Activated CD8-positive, alpha-beta memory T cell treated with anti-CD3 and anti-CD28 coated beads, Interleukin-2, amount 50 U/mL, for 48 hours (primary cell): Measurements from ENCODE around the gene GPR153.

ENCODE experiments used
- DNase-seq: peaks from one replicate; pipeline ENCODE4 v3.0.0-alpha.2; 2020

The GPR153 gene

DNA sequence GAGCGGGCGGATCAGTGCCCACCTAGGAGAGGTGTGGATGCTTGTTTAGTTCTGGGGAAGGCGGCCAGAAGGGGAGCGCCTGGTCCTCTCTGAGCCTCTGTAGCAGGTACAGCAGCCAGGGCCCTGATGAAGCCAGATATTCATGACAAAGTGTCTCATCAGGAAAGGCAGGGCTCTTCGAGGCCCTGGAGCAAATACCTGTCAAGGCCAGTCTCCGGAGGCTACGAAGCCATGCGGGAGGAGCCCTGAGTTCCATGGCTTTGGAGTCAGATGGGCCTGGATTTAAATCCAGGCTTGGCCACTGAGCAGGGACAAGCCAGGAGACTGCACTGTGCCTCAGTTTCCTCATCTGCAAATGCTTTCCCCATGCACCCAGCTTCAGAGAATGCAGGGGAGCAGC lies 25.4 kb upstream of the GPR153 start:
- DNase-seq = no peak

DNA sequence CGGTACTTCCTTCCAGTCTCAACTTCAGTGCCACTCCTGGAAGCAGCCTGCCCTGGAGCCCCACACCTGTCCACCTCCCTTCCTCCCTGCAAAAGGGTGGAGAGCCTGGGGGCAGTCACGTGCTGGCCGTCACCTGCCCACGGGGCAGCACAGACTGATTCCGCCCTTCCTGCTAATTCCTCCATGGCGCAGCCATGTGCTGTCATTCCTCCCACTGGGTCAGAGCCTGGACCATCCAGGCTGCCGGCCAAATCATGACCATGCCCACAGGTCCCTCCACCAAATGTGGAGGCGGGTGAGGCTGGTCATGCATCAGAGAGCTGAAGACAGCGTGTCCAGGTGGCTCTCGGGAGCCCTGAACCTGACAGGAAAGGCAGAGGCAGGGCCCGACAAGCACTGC lies 24.4 kb upstream of the GPR153 start:
- no peak for DNase-seq

- DNase-seq = no peak
Observed at GRCh38 chr1:6282577-6283270, 21.8 kb upstream of the GPR153 start.

DNA sequence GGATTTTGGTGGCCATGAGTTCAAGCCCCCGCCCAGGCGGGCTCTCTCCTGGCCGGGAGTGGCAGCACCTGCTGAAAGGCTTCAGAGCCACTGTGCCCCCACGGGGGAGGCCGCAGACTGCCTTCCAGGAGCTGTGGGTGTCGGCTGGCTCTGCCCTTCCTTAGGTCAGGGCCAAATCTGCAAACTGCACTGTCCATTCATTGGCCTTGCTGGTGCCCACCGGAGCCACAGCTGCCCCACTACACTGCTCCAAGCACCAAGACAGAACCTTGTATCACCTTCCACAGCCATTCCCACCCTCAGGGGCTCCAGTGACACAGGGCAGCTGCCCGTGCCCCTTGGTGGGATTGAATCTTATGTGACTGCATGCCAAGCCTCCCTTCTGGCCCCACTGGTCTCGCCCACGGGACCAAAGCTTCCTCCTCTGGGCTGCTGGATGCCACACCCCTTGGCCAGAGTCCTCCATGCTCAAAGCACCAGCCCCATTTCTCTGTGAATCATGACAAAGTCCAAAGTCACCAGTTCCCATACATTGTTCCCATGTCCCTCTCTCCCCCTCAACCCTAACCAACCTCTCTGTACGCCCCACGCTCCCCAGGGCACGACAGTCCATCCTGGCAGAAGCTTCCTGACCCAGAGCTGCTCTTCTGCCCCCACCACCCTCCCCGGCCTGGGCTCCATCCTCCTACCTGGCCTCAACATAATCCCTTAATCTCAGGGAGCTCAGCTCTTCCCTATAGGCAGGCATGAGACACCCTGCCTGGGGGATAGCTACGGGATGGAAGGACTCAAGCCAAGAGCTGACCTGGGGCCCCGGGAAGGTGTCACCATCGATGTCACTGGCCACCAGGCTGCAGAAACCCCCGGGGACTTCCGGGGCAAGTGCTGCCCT lies 20.9 kb upstream of the GPR153 start:
- no peak for DNase-seq

- no peak for DNase-seq
Observed at GRCh38 chr1:6280761-6281451, 20.0 kb upstream of the GPR153 start.

DNA sequence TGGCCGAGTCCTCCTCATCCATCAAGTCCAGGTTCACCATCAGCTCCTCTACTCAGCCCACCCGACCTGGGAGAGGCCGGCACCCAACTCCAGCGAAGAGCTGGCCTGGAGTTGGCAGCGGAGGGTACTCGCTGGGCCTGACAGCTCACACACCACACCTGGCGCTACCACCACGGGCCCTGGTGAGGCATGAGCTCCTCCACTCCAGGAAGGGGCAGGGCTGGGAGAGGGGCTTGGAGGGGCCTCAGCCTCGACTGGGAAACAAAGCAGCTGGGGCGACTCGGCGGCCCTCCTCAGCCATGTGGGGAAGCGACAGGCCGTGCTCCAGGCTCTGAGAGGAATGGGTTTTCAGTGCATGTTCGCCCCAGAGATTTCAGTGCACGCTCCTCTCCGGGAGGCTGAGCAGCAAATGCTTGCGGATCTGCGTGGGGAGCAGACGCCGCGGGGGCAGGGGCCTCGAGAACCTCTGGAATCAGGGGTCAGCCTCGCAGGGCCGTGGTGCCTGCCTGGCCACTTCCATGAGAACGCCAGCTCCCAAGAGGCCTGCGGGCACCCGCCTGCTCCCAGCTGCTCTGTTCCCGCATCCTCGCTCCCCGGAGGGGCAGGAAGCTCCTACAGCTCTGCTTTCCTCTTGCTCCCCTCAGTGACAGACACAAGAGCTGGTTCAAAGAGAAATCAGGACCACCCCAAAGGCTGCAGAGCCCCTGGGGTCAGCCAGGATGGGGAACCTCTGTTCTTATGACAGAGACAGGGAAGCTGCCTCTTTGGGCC lies 18.9 kb upstream of the GPR153 start:
- no peak for DNase-seq

GRCh38 chr1:6279066-6279465 lies 18.2 kb upstream of the GPR153 start:
- DNase-seq = no peak

GRCh38 chr1:6278263-6278662 lies 17.4 kb upstream of the GPR153 start:
- DNase-seq = no peak

DNA sequence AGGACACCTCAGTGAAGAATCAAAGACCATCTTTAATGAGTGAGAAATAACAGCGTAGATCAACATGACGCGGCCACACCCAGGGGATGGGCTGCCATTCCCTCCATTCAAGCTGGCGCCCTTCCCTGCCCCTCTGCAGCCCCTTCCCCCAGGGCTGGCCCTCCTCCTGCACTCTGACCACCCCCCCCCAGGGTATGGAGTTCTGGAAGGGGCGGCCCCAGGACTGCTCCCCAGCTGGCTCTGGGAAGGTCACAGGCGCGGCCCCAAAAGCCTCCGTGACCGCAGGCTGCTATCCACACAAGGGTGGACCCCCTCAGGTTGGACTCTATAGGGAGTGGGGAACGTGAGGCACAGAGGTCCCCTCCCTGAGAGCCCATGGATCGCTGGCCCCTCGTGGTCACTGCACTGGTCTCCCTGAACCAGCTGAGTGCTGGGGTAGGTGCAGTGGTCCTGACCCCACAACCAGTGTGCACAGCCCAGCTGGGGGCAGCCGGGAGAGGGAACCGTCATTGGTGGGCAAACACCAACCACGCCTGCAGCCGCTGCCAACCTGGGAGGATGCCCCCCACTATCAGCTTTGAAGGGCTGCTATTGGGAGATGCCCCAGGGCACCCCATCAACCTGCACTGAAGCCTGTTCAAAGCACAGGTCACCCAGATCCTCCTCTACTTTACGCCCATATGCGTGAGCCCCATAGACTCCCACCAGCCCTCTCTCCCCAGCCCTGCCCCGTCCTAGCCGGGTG lies 16.1 kb upstream of the GPR153 start:
- DNase-seq = no peak

DNA sequence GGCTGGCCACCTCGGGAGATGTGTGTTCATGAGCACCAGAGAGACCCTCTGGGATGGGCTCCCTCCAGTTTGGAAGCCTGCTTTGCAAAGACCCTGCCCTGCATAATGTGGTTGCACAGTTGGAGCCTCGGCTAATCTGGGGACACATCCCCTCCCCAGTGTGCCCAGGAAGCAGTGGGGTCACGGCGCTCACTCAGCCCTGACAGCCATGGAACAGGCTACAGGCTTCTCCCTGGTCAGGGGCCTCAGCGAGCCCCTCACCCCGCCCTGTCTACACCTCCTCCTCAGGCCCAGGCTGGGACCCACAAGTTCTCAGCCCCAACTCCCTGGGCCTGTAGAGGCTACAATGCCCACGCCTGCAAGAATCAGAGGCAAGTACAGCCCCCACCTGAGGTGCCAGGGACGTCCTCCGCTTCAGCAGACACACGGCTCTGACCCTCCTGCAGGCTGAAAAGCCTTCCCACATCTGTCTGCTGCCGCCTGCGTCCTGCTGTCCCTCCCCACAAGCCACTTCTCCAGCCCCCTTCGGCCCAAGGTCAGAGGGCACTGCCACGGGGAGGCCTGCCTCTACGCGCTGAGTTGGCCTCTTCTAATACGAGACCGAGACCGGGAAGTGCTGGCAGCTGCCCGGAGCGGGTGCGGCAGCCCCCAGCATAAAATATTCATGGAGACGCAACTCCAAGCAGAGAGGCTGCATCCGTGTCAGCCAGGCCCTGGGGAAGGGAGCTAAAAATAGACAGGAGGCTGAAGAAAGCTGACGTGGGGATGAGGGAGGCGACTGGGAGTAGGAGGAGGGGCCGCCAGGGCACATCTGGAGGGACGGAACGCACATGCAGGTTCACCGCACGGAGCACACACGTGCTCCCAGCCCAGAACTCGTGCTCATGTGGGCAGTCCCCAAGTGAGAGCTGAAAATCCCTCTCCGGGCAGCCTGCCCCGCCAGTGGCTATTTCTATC lies 15.2 kb upstream of the GPR153 start:
- DNase-seq = no peak

DNA sequence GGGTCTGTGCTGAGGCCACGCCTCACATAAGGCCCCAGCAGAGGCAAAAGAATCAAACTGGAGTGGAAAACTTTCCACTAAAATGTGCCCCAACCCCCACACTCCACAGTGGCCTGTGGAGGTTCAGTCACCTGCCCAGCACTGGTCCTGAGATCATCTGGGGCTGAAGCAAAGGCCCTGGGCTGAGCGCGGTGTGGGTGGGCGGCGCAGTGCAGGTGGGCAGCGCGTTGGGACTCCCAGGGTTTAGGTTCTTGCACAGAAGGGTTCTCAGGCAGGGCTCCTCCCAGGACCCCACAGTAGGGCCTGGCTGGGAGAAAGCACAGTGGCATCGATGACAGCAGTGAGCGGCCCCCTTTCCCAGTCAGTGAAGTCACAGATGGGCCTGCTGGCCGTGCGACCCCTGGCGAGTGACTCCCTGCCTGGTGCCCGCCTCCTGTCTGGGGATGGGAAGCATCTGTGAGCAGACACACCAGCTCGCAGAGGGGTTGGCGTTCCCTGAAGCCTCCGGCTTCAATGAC lies 13.8 kb upstream of the GPR153 start:
- no peak for DNase-seq

DNA sequence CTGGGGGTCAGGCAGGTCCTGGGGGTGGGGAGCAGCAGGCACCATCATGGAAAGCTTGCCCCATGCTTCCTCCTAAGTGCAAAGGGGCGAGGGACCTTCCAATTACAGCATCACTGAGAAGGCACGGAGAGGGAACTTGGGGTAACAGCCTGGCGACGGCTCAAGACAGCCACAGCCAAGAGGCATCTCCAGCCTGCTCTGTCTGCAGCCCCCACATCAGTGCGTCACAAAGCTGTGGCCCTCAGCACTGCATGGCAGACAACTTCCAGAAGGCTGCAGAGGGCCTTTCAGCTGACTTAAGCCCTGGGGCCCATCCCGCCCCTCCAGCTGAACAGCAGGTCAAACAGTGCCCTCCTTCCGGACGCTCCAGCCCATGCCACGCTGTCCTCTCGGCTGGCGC lies 13.2 kb upstream of the GPR153 start:
- DNase-seq = no peak

DNA sequence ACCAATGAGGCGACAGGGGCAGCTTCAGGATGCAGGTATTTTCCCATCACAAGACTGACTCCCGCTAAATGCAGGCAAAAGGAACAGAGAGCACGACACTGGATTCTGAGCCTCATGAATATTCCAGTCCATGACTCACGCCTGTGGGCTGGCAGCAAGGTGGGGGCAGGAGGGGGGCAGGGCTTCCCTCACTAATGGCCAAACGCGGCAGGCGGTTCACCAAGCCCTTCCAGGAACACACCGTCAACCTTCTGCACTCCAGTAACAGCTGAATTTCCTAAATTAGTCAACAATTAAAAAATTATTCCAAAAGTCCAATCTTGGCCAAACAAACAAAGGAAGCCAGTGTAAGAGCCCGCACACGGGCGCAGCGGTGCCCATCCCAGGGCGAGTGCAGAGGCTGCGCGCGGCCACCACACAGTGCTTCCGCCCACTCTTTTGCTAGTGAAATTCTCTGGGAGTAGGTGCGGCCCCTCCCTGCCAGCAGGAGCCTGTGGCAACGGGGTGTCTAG lies 12.5 kb upstream of the GPR153 start:
- no peak for DNase-seq

GRCh38 chr1:6272868-6273267 lies 12.0 kb upstream of the GPR153 start:
- DNase-seq = no peak

DNA sequence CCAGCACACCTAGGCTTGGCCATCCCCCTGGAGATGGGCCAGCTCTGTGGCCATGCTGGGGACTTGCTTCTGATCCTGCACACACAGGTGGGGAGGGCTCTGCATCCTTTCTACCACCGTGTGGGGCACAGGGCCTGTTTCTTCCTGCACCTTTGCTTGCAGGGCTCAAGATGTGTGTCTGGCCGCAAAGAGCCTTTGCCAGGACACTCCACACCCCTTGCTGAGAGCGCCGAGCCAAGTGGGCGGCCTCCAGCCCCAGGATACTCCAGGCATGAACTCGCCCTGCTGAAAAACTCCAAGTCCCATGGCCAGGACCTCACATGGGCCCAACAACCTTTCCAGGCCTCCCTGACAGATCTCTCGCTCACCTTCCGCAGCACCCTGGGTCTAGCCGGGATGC lies 11.6 kb upstream of the GPR153 start:
- DNase-seq = no peak

GRCh38 chr1:6271554-6271953 lies 10.7 kb upstream of the GPR153 start:
- no peak for DNase-seq

GRCh38 chr1:6271006-6271405 lies 10.1 kb upstream of the GPR153 start:
- no peak for DNase-seq

GRCh38 chr1:6270401-6270800 lies 9.5 kb upstream of the GPR153 start:
- no peak for DNase-seq

DNA sequence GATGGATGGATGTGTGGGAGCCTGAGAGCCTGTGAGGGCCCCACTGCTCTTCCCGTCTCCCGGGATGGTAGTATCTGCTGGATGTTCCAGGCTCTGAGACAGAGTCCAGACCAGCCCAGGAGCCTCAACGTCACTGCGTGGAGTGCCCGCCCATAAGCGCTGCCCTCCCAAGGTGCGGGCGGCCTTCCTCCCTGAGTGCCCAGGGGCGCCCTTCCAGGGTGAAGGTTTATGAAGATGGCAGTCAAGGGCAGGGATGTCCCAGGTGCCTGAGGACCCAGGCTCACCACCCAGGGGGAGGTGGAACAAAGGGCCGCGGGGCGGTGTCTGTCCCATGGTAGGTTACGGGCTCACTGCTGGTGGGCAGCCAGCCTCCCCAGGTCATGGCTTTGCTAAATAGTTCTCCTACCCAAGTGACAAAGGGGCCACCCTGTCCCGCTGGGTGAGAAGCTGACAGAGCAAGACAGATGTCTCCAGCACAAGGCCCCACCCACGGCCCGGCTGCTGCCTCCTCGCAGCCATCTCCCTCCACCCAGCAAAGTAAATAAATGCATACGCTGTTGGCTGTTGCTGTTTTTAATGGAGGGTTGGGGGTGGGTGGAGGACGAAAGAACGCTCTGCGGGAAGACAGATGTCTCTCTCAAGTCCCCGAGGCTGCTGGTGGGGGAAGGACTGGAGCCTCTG lies 9.0 kb upstream of the GPR153 start:
- DNase-seq = no peak

- no peak for DNase-seq
Observed at GRCh38 chr1:6269296-6269695, 8.4 kb upstream of the GPR153 start.
